Neural progenitor cell (in vitro differentiated cells): ENCODE measurements around the gene EEIG1. TPM values are rescaled to one million over a fixed set of nuclear protein-coding genes. Genes with fewer than 3 reads are reported as not detected.
A peak's percentile ranks its signal among the peaks of the same experiment; 100 is the strongest.

Experiments
- DNase-seq: peaks from one replicate; pipeline ENCODE4 v3.0.0-alpha.2; 2016; ENCODE audit warnings: low spot score
- H2AFZ ChIP-seq: fragments of 200-600 bp; sonication (generic); replicated peaks from 2 replicates; pipeline ENCODE4 v1.6.1; 2016; ENCODE audit warnings: antibody characterized with exemption
- H3F3A ChIP-seq: fragments of 200-600 bp; sonication (generic); 2 replicates; pipeline ENCODE4 v1.6.1; 2016; ENCODE audit warnings: antibody characterized with exemption, low read depth
- H3K27ac ChIP-seq: fragments of 200-600 bp; sonication (generic); 2 replicates; pipeline ENCODE4 v1.5.1; 2016; ENCODE audit warnings: mild to moderate bottlenecking
- H3K27me3 ChIP-seq: fragments of 200-600 bp; sonication (generic); 2 replicates; pipeline ENCODE4 v1.6.1; 2016; ENCODE audit warnings: mild to moderate bottlenecking, moderate library complexity
- H3K36me3 ChIP-seq: fragments of 200-600 bp; sonication (generic); 2 replicates; pipeline ENCODE4 v1.5.1; 2016
- H3K4me1 ChIP-seq: fragments of 200-600 bp; sonication (generic); 2 replicates; pipeline ENCODE4 v1.6.1; 2016; ENCODE audit warnings: mixed run types
- H3K4me2 ChIP-seq: fragments of 200-600 bp; sonication (generic); 2 replicates; pipeline ENCODE4 v1.6.1; 2016
- H3K4me3 ChIP-seq: fragments of 200-600 bp; sonication (generic); 2 replicates; pipeline ENCODE4 v1.5.1; 2016
- H3K79me2 ChIP-seq: fragments of 200-600 bp; sonication (generic); 2 replicates; pipeline ENCODE4 v1.6.1; 2016; ENCODE audit warnings: low read depth
- H3K9ac ChIP-seq: fragments of 200-600 bp; sonication (generic); 2 replicates; pipeline ENCODE4 v1.6.1; 2016
- H3K9me3 ChIP-seq: fragments of 200-600 bp; sonication (generic); 2 replicates; pipeline ENCODE4 v1.5.1; 2016; ENCODE audit warnings: low read depth
- H4K20me1 ChIP-seq: fragments of 200-600 bp; sonication (generic); 2 replicates; pipeline ENCODE4 v1.6.1; 2016; ENCODE audit warnings: low read depth
- H3K27ac Mint-ChIP-seq: 3 replicates; pipeline ENCODE4 v1.8.0; 2021; ENCODE audit warnings: mixed read lengths
- H3K27me3 Mint-ChIP-seq: 2 replicates; pipeline ENCODE4 v1.8.0; 2022; ENCODE audit warnings: low read depth, mild to moderate bottlenecking, inconsistent platforms, moderate library complexity, mixed read lengths; ENCODE audit not compliant: insufficient read depth
- H3K36me3 Mint-ChIP-seq: 3 replicates; pipeline ENCODE4 v1.8.0; 2021; ENCODE audit warnings: mixed read lengths
- H3K4me1 Mint-ChIP-seq: 3 replicates; pipeline ENCODE4 v1.8.0; 2021; ENCODE audit warnings: mixed read lengths
- H3K4me3 Mint-ChIP-seq: 3 replicates; pipeline ENCODE4 v1.8.0; 2021; ENCODE audit warnings: mild to moderate bottlenecking, moderate library complexity, mixed read lengths
- H3K9me3 Mint-ChIP-seq: 3 replicates; pipeline ENCODE4 v1.8.0; 2020; ENCODE audit warnings: mixed read lengths
- EZH2 ChIP-seq: fragments of 200-600 bp; sonication (generic); IDR thresholded peaks from 2 replicates; pipeline ENCODE4 v1.6.1; 2017; ENCODE audit warnings: antibody characterized with exemption, mild to moderate bottlenecking, moderate library complexity
- EZH2phosphoT487 ChIP-seq: fragments of 200-600 bp; sonication (generic); IDR thresholded peaks from 2 replicates; pipeline ENCODE4 v1.6.1; 2017; ENCODE audit warnings: antibody characterized with exemption
- total RNA-seq: library from RNA; depleted of rRNA; stranded (reverse); fragments of >200 nt; gene quantifications from 2 replicates; pipeline ENCODE4 v1.2.3, GENCODE V29; 2015; ENCODE audit warnings: low replicate concordance
- TF ChIP-seq, protein P1 (sequence below): fragments of 200-600 bp; sonication (generic); IDR thresholded peaks from 2 replicates; pipeline ENCODE4 v1.5.1; 2017; ENCODE audit warnings: antibody characterized with exemption, mild to moderate bottlenecking

Gene EEIG1
- total RNA-seq, 1 donor from 2014 or later, result 8.8 TPM

DNA sequence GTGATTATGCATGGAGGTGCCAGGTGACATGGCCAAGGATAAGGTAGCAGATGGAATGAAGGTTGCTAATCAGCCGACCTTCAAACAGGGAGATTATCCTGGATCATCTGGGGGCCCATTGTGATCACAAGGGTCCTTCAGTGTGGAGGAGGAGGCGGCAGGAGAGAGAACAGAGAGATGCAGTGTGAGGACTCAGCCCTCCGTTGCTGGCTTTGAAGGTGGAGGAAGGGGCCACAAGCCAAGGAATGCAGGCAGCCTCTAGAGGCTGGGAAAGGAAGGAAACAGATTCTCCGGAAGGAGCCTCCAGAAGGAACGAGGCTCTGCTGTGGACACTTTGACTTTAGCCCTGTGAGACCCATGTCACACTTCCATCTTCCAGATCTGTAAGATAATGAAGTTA, 27.4 kb upstream of the EEIG1 start:
- no peak overlapping the region for H2AFZ ChIP-seq
- H3K36me3 ChIP-seq, result no peaks in the 10 kb centered on the region
- no peaks in the 10 kb centered on the region for H3K79me2 ChIP-seq
- H3F3A ChIP-seq, result peaks cover 4% of the 10 kb centered on the region
- H3K4me3 Mint-ChIP-seq, result peak overlapping the region; percentile 5
- H3K9me3 Mint-ChIP-seq, result peaks cover 8% of the 10 kb centered on the region
- H3K27me3 ChIP-seq, result no peaks in the 10 kb centered on the region
- H4K20me1 ChIP-seq, result no peaks in the 10 kb centered on the region
- peaks cover 21% of the 10 kb centered on the region for H3K4me1 Mint-ChIP-seq
- no peak overlapping the region for H3K4me2 ChIP-seq
- peak overlapping the region; percentile 57 for H3K27ac Mint-ChIP-seq
- no peaks in the 10 kb centered on the region for H3K9me3 ChIP-seq
- no peak overlapping the region for H3K9ac ChIP-seq
- H3K27me3 Mint-ChIP-seq, result peaks cover 4% of the 10 kb centered on the region
- H3K4me1 ChIP-seq, result no peaks in the 10 kb centered on the region
- H3K27ac ChIP-seq, result no peak overlapping the region
- no peak for DNase-seq
- peaks cover 2% of the 10 kb centered on the region for H3K36me3 Mint-ChIP-seq
- H3K4me3 ChIP-seq, result no peak overlapping the region
- TF ChIP-seq EZH2phosphoT487 (no peak), EZH2 (no peak)
- TF ChIP-seq, protein P1, sequence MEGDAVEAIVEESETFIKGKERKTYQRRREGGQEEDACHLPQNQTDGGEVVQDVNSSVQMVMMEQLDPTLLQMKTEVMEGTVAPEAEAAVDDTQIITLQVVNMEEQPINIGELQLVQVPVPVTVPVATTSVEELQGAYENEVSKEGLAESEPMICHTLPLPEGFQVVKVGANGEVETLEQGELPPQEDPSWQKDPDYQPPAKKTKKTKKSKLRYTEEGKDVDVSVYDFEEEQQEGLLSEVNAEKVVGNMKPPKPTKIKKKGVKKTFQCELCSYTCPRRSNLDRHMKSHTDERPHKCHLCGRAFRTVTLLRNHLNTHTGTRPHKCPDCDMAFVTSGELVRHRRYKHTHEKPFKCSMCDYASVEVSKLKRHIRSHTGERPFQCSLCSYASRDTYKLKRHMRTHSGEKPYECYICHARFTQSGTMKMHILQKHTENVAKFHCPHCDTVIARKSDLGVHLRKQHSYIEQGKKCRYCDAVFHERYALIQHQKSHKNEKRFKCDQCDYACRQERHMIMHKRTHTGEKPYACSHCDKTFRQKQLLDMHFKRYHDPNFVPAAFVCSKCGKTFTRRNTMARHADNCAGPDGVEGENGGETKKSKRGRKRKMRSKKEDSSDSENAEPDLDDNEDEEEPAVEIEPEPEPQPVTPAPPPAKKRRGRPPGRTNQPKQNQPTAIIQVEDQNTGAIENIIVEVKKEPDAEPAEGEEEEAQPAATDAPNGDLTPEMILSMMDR, result no peak

DNA sequence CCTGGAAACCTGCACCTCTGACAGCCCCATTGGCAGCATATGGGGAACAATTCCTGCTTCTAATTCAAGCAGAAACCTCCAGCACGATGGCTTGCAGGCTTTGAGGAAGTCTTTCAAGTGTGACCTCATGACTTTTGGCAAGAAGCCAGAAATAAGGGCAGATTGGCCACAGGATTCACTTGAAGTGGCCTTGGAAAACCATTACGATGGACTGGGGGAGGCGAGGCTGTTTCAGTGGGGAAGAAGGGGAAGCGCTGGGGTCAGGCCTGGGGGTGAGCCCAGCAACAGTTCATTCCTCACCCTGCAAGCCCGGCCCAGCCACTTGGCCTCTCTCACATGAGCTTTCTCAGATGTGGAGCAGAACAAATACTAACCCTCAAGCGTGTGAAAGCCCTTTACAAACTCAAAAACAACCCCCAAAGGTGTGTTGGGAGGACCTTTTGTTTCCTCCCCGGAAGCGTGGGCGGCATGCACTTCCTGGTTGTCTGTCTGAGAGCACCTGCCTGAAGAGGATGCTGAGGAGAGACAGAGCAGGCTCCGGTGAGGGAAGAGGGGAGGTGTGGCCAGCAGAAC, 26.9 kb upstream of the EEIG1 start:
- Histone ChIP-seq H3K4me1 (no peaks in the 10 kb centered on the region), H3K36me3 (no peaks in the 10 kb centered on the region), H2AFZ (no peak overlapping the region), H4K20me1 (no peaks in the 10 kb centered on the region), H3K79me2 (no peaks in the 10 kb centered on the region), H3K4me3 (no peak overlapping the region), H3F3A (peaks cover 4% of the 10 kb centered on the region), H3K27me3 (no peaks in the 10 kb centered on the region), H3K27ac (no peak overlapping the region), H3K4me2 (no peak overlapping the region), H3K9me3 (no peaks in the 10 kb centered on the region), H3K9ac (no peak overlapping the region)
- Mint-ChIP-seq H3K27ac (peak overlapping the region; percentile 57), H3K9me3 (peaks cover 8% of the 10 kb centered on the region), H3K4me1 (peaks cover 24% of the 10 kb centered on the region), H3K4me3 (peak overlapping the region; percentile 7), H3K27me3 (peaks cover 2% of the 10 kb centered on the region), H3K36me3 (peaks cover 2% of the 10 kb centered on the region)
- no peak for DNase-seq
- TF ChIP-seq, protein P1, result no peak
- no peak for TF ChIP-seq EZH2

DNA sequence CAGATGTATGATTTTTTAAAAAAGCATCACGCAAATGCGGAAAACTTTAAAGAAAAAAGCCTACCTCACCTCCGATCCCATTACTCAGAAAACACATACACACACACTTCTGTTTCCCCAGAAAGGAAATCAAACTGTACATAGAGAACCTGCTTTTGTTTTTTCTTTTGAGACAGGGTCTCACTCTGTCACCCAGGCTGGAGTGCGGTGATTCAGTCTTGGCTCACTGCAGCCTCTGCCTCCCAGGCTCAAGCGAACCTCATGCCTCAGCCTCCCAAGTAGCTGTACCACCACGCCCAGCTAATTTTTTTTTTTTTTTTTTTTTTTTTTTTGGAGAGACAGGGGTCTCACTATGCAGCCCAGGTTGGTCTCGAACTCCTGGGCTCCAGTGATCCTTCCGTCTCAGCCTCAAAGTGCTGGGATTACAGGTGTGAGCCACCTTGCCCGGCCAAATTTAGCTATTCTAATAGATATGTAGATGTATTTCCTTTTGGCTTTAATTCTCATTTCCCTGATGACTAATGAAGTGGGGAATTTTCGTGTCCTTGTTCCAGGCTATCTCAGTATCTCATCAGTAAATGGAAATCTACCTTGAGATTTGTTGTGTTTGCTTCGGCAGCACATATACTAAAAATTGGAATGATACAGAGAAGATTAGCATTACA, 25.7 kb upstream of the EEIG1 start:
- H3K36me3 ChIP-seq, result no peaks in the 10 kb centered on the region
- Mint-ChIP-seq H3K27me3 (peaks cover 2% of the 10 kb centered on the region), H3K36me3 (peaks cover 2% of the 10 kb centered on the region), H3K9me3 (peaks cover 8% of the 10 kb centered on the region), H3K4me1 (peaks cover 31% of the 10 kb centered on the region), H3K27ac (no peak overlapping the region), H3K4me3 (no peak overlapping the region)
- peaks cover 7% of the 10 kb centered on the region for H3F3A ChIP-seq
- no peak for DNase-seq
- H3K27me3 ChIP-seq, result no peaks in the 10 kb centered on the region
- H3K4me2 ChIP-seq, result no peak overlapping the region
- no peak overlapping the region for H3K9ac ChIP-seq
- no peak for TF ChIP-seq EZH2phosphoT487
- peaks cover 2% of the 10 kb centered on the region for H3K4me1 ChIP-seq
- H3K79me2 ChIP-seq, result no peaks in the 10 kb centered on the region
- no peaks in the 10 kb centered on the region for H4K20me1 ChIP-seq
- H2AFZ ChIP-seq, result no peak overlapping the region
- H3K9me3 ChIP-seq, result no peaks in the 10 kb centered on the region
- no peak overlapping the region for H3K27ac ChIP-seq
- no peak overlapping the region for H3K4me3 ChIP-seq

DNA sequence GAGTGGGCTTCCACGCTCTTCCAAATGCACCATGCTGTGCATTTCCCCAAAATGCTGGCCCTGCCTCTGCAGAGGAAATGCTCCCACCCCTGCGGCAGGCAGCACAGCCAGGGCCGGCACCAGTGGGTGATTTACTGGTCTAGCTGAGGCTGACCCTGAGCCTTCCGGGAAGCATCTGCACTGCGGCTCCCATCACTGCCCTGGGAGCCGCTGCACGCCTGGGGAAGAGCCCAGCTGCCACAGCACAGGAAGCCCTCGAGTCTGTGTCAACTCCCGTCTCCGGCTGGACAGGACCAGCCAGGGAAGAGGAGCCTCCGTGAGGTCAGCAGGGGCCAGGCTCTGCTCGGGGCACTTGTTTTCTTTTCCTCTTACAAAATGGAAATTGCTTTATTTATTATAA, 25.1 kb upstream of the EEIG1 start:
- Mint-ChIP-seq H3K36me3 (peaks cover 2% of the 10 kb centered on the region), H3K4me1 (peaks cover 30% of the 10 kb centered on the region), H3K27ac (no peak overlapping the region), H3K9me3 (peaks cover 8% of the 10 kb centered on the region), H3K27me3 (peaks cover 2% of the 10 kb centered on the region), H3K4me3 (no peak overlapping the region)
- no peak for TF ChIP-seq EZH2
- TF ChIP-seq, protein P1, result no peak
- Histone ChIP-seq H3K9ac (no peak overlapping the region), H3F3A (peaks cover 11% of the 10 kb centered on the region), H2AFZ (no peak overlapping the region), H3K4me3 (no peak overlapping the region), H3K27ac (no peak overlapping the region), H3K9me3 (no peaks in the 10 kb centered on the region), H3K4me1 (peaks cover 4% of the 10 kb centered on the region), H3K4me2 (no peak overlapping the region), H3K27me3 (no peaks in the 10 kb centered on the region), H4K20me1 (no peaks in the 10 kb centered on the region), H3K79me2 (no peaks in the 10 kb centered on the region), H3K36me3 (no peaks in the 10 kb centered on the region)
- DNase-seq, result peak; percentile 13
